ENCODE results near the gene FREY1. TPM values are rescaled to one million over a fixed set of nuclear protein-coding genes. Genes with fewer than 3 reads are reported as not detected.

Gene FREY1
- total and polyA plus RNA-seq, 2 of the 4 experiments (the other 2 are of a cell fraction): 0.21 TPM; not detected in 1

GRCh38 chr11:45889555-45889954 is 17.5 kb downstream of the FREY1 start:
- no peak overlapping the region for H2AK9ac ChIP-seq (replicated peaks; ENCODE audit: low read depth, low read length, poor library complexity)
- WGBS, 2 experiments (ENCODE audit: extremely low coverage in 2 of 2, insufficient read length in 1 of 2): no CpG with 5 or more reads among the region's 8 CpGs

More at GRCh38 chr11:45889555-45889954, 17.5 kb downstream of the FREY1 start:
- in situ Hi-C loops (cut with MboI; ENCODE audit: low sequenced_read_pairs) (no loop called here), dilution Hi-C loops (cut with HindIII; ENCODE audit: low sequenced_read_pairs, unreplicated experiment) (no loop called here), intact Hi-C loops (cut with micrococcal nuclease) (no loop called here)
- H2AK5ac ChIP-seq (ENCODE audit: low read depth, low read length): no peak overlapping the region
- no TSS peak for BruUV-seq (replicated peaks)
- H3K4ac ChIP-seq (ENCODE audit: low read depth, low read length): no peak overlapping the region
- peaks cover 11% of the 10 kb centered on the region for H4K20me1 ChIP-seq (ENCODE audit: insufficient read depth, low read length)
- no peak overlapping the region for H3K9ac ChIP-seq (ENCODE audit: low read depth, low read length)
- ATAC-seq (ENCODE audit: low read depth): no peak
- no peaks in the 10 kb centered on the region; the same call in 1 of the 2 replicates for H3K9me1 ChIP-seq (ENCODE audit: insufficient read depth, low read length)
- H2BK15ac ChIP-seq (ENCODE audit: low read depth, low read length): no peak overlapping the region
- no peak for DNase-seq
- H3K27ac ChIP-seq (ENCODE audit: insufficient read depth, low read length): no peak overlapping the region
- no peak overlapping the region for H3K23ac ChIP-seq (ENCODE audit: low read depth, low read length)
- no peak overlapping the region for H2BK120ac ChIP-seq (ENCODE audit: low read depth, low read length)
- ChIA-PET CTCF (no interaction called here), POLR2A (ENCODE audit: unreplicated experiment) (no interaction called here)
- H3K36me3 ChIP-seq (ENCODE audit: control insufficient read depth, insufficient read depth, low read length): no peaks in the 10 kb centered on the region
- H3K56ac ChIP-seq (ENCODE audit: extremely low read depth, insufficient read depth, low read length): no peak overlapping the region
- H2BK20ac ChIP-seq (ENCODE audit: low read depth, low read length): no peak overlapping the region
- H3K18ac ChIP-seq (ENCODE audit: low read depth, low read length): no peak overlapping the region
- H3K27me3 ChIP-seq (ENCODE audit: control insufficient read depth, insufficient read depth, low read length): peaks cover 45% of the 10 kb centered on the region
- TF ChIP-seq RAD21 (IDR thresholded peaks at IDR 0.05; ENCODE audit: low read length) (no peak), RCOR1 (IDR thresholded peaks at IDR 0.05; ENCODE audit: insufficient replicate concordance, low read length) (no peak), BHLHE40 (IDR thresholded peaks at IDR 0.05; ENCODE audit: low read depth, low read length) (no peak), RFX5 (IDR thresholded peaks at IDR 0.05; ENCODE audit: low read depth, low read length) (no peak), CTCF (conservative IDR thresholded peaks at IDR 0.05; ENCODE audit: low read depth, low read length) (no peak), CEBPB (IDR thresholded peaks at IDR 0.05; ENCODE audit: low read depth, low read length) (no peak), FOS (IDR thresholded peaks at IDR 0.05; ENCODE audit: low read depth, low read length) (no peak), USF2 (IDR thresholded peaks at IDR 0.05; ENCODE audit: low read depth, low read length) (no peak), MAFK (IDR thresholded peaks at IDR 0.05; ENCODE audit: low read depth, low read length) (no peak)
- no peak overlapping the region for H2AFZ ChIP-seq (replicated peaks; ENCODE audit: low read length, poor library complexity)
- H3K4me1 ChIP-seq (ENCODE audit: control insufficient read depth, insufficient read depth, low read length): no peaks in the 10 kb centered on the region
- H4K91ac ChIP-seq (ENCODE audit: insufficient read depth, low read depth, low read length): no peak overlapping the region
- no peaks in the 10 kb centered on the region for H3K79me1 ChIP-seq (ENCODE audit: low read depth in 1 of 2, low read length in 2 of 2)
- no peak overlapping the region for H4K5ac ChIP-seq (ENCODE audit: low read depth, low read length)
- H3K4me3 ChIP-seq (ENCODE audit: insufficient read depth, low read depth, low read length): no peak overlapping the region
- H3K9me3 ChIP-seq (ENCODE audit: control insufficient read depth, insufficient read depth, low read length): no peaks in the 10 kb centered on the region
- no peak overlapping the region for H3K14ac ChIP-seq (replicated peaks; ENCODE audit: low read depth, low read length)
- H3K4me2 ChIP-seq (ENCODE audit: low read depth, low read length): no peak overlapping the region
- H2BK5ac ChIP-seq (ENCODE audit: low read depth, low read length, poor library complexity, severe bottlenecking): no peak overlapping the region
- no peak overlapping the region for H4K8ac ChIP-seq (ENCODE audit: low read depth in 2 of 2, low read length in 2 of 2)
